HG03558 (cell line): ENCODE data around the gene GRK5.
"Not testable (repeated sequence)": the region's sequence is repeated elsewhere in the genome, so short reads cannot be mapped to it uniquely, and the experiment has no call there.

Source experiments
- ATAC-seq: cut with Tn5 transposase; IDR thresholded peaks from one replicate; pipeline ENCODE4 v1.9.1; 2021; ENCODE audit warnings: moderate number of reproducible peaks; ENCODE audit not compliant: unreplicated experiment; ENCODE audit errors: extremely low read depth

GRK5 gene

DNA sequence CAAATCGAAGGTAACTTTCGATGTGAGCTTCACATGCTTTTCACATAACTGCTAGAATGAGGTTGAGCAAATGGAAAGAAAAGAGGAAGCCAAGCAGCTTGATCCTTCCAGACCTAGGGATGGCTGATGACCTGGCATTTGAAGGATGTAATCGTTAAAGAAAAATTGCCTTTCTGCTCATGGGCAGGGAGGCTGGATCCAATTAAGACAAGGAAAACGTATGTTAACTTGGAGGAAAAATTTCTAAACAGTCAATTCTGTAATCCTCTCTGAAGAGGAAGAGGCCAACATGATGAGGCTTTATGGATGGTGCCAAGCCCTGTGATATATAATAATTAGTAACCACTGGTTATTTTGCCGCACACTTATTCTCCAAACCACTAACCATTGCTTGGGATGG, 12.5 kb downstream of the GRK5 start:
- no peak for ATAC-seq

DNA sequence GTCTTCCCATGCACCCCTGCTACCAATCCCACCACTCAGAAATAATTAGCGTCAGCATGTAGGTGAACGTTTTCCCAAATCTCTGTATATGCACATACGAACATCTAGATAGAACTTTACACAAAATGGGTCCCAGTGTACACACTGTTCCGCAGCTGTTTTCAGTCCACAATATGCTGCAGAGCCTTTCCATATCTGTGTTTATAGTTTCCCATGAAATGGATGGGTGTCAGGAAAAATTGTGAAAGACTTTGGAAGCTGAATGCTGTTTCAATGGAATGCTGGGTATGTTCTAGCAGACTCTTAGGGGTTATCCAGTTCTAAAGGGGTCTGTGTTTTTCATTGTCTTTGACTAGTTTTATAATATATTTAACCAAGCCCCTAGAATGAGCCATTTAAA, 13.8 kb downstream of the GRK5 start:
- no peak for ATAC-seq

GRCh38 chr10:119221666-119222065, 14.3 kb downstream of the GRK5 start:
- no peak for ATAC-seq

- no peak for ATAC-seq
These were observed 15.2 kb downstream of the GRK5 start for GRCh38 chr10:119222537-119222936.

DNA sequence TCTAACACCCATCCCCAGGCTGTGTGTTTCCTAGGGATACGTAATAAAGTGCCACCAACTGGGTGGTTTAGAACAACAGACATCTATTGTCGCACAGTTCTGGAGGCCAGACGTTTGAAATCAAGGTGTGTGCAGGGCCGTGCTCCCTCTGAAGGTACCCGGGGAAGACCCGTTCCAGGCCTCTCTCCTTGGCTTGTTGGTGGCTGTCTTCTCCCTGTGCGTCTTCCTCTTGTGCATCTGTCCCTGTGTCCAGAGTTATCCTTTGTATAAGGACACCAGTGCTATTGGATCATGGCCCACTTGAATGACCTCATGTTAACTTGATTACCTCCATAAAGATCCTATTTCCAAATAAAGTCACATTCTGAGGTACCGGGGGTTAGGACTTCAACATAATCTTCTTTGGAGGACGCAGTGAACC, 15.6 kb downstream of the GRK5 start:
- no peak for ATAC-seq

GRCh38 chr10:119225083-119225658, 17.8 kb downstream of the GRK5 start:
- no peak for ATAC-seq

DNA sequence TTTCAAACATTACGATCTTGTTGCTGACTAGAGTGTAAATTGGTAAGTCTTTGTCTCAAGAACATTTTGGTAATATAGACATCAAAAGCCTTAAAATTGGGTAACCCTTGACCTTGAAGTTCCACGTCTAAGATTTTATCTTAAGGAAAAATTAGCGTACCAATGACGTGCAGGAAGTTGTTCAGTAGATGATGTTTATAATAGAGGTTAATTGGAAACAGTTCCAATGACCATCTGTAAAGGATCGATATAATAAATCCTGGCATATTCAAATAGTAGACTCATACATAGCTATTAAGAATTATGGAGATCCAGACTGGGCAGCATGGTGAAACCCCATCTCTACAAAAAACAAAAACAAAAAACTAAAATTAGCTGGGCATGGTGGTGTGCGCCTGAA, 20.5 kb downstream of the GRK5 start:
- no peak for ATAC-seq

GRCh38 chr10:119231654-119232053, 24.3 kb downstream of the GRK5 start:
- ATAC-seq: no peak

GRCh38 chr10:119232439-119232838, 25.1 kb downstream of the GRK5 start:
- ATAC-seq: not testable (repeated sequence)

- ATAC-seq: no peak
These were observed 25.9 kb downstream of the GRK5 start for GRCh38 chr10:119233123-119233820.

- no peak for ATAC-seq
These were observed 26.4 kb downstream of the GRK5 start for GRCh38 chr10:119233821-119234220.

GRCh38 chr10:119235356-119235755, 28.0 kb downstream of the GRK5 start:
- ATAC-seq: no peak

DNA sequence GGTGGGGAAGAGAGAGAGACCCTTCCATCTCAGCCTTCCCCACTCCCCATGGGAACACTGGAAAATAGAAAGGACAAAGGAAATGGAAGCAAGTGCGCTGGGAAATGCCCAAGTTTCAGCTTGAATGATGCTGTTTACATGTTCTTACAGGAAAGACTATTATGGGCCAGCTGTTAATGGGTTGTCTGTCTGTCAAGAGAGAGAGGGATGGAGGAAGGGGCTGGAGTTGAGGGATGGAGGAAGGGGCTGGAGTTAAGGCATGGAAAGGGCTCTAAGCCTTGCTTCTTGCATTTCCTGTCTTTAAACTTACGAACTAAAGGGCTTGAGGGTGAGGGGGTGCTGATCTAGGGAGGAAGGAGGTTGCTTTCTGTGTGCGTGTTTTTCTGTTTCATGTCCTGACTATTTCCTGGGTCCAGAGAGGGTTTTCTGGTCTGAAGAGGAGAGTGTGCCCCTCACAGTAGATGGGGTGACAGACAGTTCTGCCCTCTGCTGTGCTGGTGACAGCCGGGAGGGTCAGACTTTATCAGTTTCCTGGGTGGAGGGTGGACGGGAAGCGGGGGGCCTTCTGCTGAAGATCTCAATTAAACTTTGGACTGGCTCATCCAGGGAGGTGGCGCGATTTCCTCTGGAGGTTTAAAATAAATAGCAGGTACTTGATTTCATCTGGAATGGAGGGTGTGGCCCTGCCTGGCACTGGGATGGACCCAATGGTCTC, 30.5 kb downstream of the GRK5 start:
- no peak for ATAC-seq

- no peak for ATAC-seq
These were observed 31.2 kb downstream of the GRK5 start for GRCh38 chr10:119238577-119238976.

DNA sequence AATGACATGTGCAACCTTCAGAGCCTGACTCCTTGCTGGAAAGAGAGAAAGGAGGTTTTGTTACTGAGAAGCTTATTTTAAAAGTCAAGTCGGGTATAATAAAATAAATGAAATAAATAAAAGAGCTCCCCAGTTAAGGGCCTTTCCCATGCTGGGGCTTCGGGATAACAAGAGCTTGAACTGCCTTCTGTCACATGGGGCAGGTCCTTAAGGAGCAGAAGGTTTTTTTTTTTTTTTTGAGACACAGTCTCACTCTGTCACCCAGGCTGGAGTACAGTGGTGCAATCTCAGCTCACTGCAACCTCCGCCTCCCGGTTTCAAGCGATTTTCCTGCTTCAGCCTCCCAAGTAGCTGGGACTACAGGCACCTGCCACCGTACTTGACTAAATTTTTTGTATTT, 31.6 kb downstream of the GRK5 start:
- ATAC-seq: not testable (repeated sequence)

- not testable (repeated sequence) for ATAC-seq
These were observed 32.3 kb downstream of the GRK5 start for GRCh38 chr10:119239630-119240029.

DNA sequence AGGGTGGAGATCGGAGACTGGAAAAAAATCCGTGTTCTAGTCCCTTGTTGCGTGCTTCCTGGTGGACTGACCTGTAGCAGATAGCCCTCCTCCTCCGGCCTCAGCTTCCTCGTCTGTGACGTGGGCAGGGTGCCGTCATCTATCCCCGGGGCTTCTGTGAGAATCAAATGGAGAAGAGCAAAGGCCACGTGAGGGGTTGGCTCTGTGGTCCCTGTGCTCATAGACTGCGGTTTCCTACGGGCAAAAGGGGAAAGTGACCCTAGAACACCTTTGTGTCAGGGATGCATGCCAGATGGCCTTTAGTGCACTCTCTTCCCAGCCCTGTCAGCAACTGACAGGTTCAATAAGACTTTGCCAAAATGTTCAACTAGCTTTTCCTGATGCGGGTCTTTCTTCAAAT, 33.7 kb downstream of the GRK5 start:
- ATAC-seq: no peak

DNA sequence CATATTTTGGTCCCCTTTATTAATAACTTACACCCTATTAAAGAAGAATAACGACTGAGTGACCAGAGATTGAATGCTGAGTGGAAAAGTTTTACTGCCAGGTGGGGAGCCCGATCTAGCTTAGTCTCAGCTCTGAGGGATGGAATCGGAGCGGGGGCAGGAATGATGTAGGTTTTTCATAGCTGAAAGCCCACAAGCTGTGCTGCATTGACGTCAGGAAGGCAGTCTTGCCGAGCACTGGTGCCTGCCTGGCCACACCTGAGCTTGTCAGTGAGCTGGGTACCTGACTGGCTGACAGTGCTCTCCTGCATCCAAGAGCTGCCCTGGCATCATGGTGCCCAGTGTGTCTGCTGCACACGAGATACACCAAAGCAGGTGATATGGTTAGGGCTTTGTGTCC, 34.8 kb downstream of the GRK5 start:
- ATAC-seq: no peak

- no peak for ATAC-seq
These were observed 36.1 kb downstream of the GRK5 start for GRCh38 chr10:119243488-119243887.

DNA sequence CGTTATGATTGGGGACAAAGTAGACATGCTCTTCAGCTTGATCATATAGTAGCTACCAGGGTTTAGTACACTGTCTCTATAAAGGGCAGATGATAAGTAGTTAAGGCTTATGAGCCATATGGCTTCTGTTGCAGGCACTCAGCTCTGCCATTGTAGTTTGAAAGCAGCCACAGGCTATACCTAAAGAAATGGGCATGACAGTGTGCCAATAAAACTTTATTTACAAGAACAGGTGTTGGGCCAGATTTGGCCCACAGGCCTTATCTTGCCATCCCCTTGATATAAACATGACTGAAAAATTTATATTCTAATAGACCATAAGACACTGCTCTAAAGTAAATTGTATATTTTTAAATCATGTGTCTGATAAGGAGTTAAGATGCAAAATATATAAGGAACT, 36.6 kb downstream of the GRK5 start:
- ATAC-seq: no peak

GRCh38 chr10:119245272-119245671, 37.9 kb downstream of the GRK5 start:
- no peak for ATAC-seq
